SH-SY5Y (cell line): ENCODE data around the gene VSTM4.

Source experiments
- GATA2 ChIP-seq: IDR thresholded peaks from 2 replicates; pipeline ENCODE4 v1.6.1; 2011; ENCODE audit warnings: mild to moderate bottlenecking, low read depth, low read length
- GATA3 ChIP-seq: IDR thresholded peaks from 2 replicates; pipeline ENCODE4 v1.6.1; 2011; ENCODE audit warnings: low read depth, mild to moderate bottlenecking, low read length, moderate library complexity

DNA sequence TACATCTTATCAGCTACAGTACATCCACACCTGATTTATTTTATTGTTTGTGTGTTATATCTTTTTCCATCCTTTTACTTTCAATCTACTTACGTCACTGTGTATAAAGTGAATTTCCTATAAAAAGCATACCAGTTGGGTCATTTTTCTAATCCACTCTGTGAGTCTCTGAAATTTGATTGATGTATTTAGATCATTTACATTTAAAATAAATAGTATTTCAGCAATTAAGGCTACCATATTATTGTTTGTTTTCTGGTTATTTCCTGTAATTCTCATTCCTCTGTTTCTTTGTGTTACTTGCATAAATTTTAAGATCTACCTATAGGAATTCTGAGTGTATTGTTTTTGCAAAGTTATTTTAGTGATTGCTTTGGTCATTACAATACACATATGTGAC is 53.7 kb downstream of the VSTM4 start:
- TF ChIP-seq GATA2 (no peak), GATA3 (no peak)
